Measurements from ENCODE around the gene CNNM3. TPM values are rescaled to one million over a fixed set of nuclear protein-coding genes. Genes with fewer than 3 reads are reported as not detected.
A peak's percentile ranks its signal among the peaks of the same experiment; 100 is the strongest.

CNNM3 gene
- 10 to 100 TPM; 10.3 to 42.4 (median 23.6) TPM for total RNA-seq
- polyA plus RNA-seq = 10 to 100 TPM in 2 of 3 donors, 1 to 10 TPM in 1; 6.7 to 11.9 (median 10.5) TPM
- long read RNA-seq, donor 1, partial matches to known transcripts = 0 of 2 reads
- long read RNA-seq, donor 1, other reads (novel, unspliced or antisense) = 0 of 2 reads
- long read RNA-seq, donor 2, transcript CNNM3-201 (8 exons, 3,447 nt) = major isoform, 5 of 42 reads
- long read RNA-seq, donor 2, partial matches to known transcripts = 37 of 42 reads
- long read RNA-seq, donor 2, other reads (novel, unspliced or antisense) = 0 of 42 reads
- long read RNA-seq, donor 3, partial matches to known transcripts = 0 of 1 reads
- long read RNA-seq, donor 3, other reads (novel, unspliced or antisense) = 0 of 1 reads
- long read RNA-seq, donor 4, partial matches to known transcripts = 2 of 4 reads
- long read RNA-seq, donor 4, other reads (novel, unspliced or antisense) = 2 of 4 reads
- long read RNA-seq, donor 5, transcript CNNM3-201 (8 exons, 3,447 nt) = major isoform, 71 of 86 reads
- long read RNA-seq, donor 5, partial matches to known transcripts = 0 of 86 reads
- long read RNA-seq, donor 5, other reads (novel, unspliced or antisense) = 13 of 86 reads
- long read RNA-seq, donor 6, partial matches to known transcripts = 1 of 6 reads
- long read RNA-seq, donor 6, other reads (novel, unspliced or antisense) = 3 of 6 reads
- long read RNA-seq, donor 7, partial matches to known transcripts = 0 of 3 reads
- long read RNA-seq, donor 7, other reads (novel, unspliced or antisense) = 0 of 3 reads
- long read RNA-seq, donor 8, transcript CNNM3-201 (8 exons, 3,447 nt) = major isoform, 6 of 6 reads
- long read RNA-seq, donor 8, partial matches to known transcripts = 0 of 6 reads
- long read RNA-seq, donor 8, other reads (novel, unspliced or antisense) = 0 of 6 reads
- long read RNA-seq, donor 9 = 0 reads
- long read RNA-seq, donor 10, partial matches to known transcripts = 0 of 1 reads
- long read RNA-seq, donor 10, other reads (novel, unspliced or antisense) = 0 of 1 reads

- intact Hi-C loops (cut with DNase I) = loop anchor here in 1 of 2 donors (10.0 kb wide), 1 partner anchor 49 kb away; no protein-coding TSS in a partner anchor
- peaks cover 22 to 50% of the 10 kb centered on the region in 2 donors for H3K4me1 ChIP-seq (replicated peaks in 1 of 2)
- TF ChIP-seq CTCF (IDR thresholded peaks at IDR 0.05) (peak; percentile 16 to 70 (median 58)), POLR2A (IDR thresholded peaks at IDR 0.05) (peak; percentile 56 to 88)
- H3K36me3 ChIP-seq (replicated peaks in 1 of 2) = no peaks in the 10 kb centered on the region
- 0 to 1% (median 1%) methylated on average over 16 to 103 of the region's 103 CpGs; no CpG with 5 or more reads in 1 of the 4 donors for WGBS, 4 donors
- H3K9me3 ChIP-seq (replicated peaks in 1 of 3) = no peaks in the 10 kb centered on the region
- DNase-seq = peak; percentile 96 to 98 (median 96)
- no peaks in the 10 kb centered on the region for H3K27me3 ChIP-seq
- H3K27ac ChIP-seq = peak within 1 kb of the TSS in 4 of 5 donors; percentile 74 to 98 (median 90)
- peak within 1 kb of the TSS; percentile 27 to 69 (median 58) for H3K4me3 ChIP-seq
These were observed at the start of gene CNNM3 for GRCh38 chr2:96816127-96816835. TSS of gene CNNM3 (plus strand) at chr2:96816268. CDS start at chr2:96816278, 10 bp downstream.

GRCh38 chr2:96767135-96767871 lies 48.8 kb upstream of the CNNM3 start:
- intact Hi-C loops (cut with DNase I) = no loop called here
- H3K27ac ChIP-seq = no peak overlapping the region
- no peaks in the 10 kb centered on the region for H3K36me3 ChIP-seq (replicated peaks in 1 of 2)
- 92 to 93% (median 93%) methylated on average over 7 to 9 of the region's 9 CpGs for WGBS, 4 donors
- H3K4me3 ChIP-seq = no peak overlapping the region
- H3K9me3 ChIP-seq (replicated peaks in 1 of 3) = no peaks in the 10 kb centered on the region
- TF ChIP-seq CTCF (IDR thresholded peaks at IDR 0.05) (no peak), POLR2A (IDR thresholded peaks at IDR 0.05) (no peak)
- H3K4me1 ChIP-seq (replicated peaks in 1 of 2) = peaks cover 3 to 24% of the 10 kb centered on the region in 2 donors
- H3K27me3 ChIP-seq = no peaks in the 10 kb centered on the region
- DNase-seq = no peak

- DNase-seq = no peak
- Histone ChIP-seq H3K9me3 (replicated peaks in 1 of 3) (no peaks in the 10 kb centered on the region), H3K36me3 (replicated peaks in 1 of 2) (no peaks in the 10 kb centered on the region), H3K27me3 (no peaks in the 10 kb centered on the region), H3K27ac (no peak overlapping the region), H3K4me1 (replicated peaks in 1 of 2) (peaks cover 0 to 16% of the 10 kb centered on the region in 2 donors), H3K4me3 (no peak overlapping the region)
- TF ChIP-seq POLR2A (IDR thresholded peaks at IDR 0.05) = no peak
- 84 to 91% (median 85%) methylated on average over 8 of the region's 8 CpGs for WGBS, 4 donors
- intact Hi-C loops (cut with DNase I) = no loop called here
These were observed 47.9 kb upstream of the CNNM3 start for GRCh38 chr2:96768083-96768561.

GRCh38 chr2:96769814-96770213 lies 46.3 kb upstream of the CNNM3 start:
- intact Hi-C loops (cut with DNase I) = no loop called here
- no peaks in the 10 kb centered on the region for H3K27me3 ChIP-seq
- peak in 6 of 7 donors; percentile 22 to 82 (median 40) for DNase-seq
- H3K27ac ChIP-seq = no peak overlapping the region
- no peaks in the 10 kb centered on the region for H3K4me1 ChIP-seq (replicated peaks in 1 of 2)
- TF ChIP-seq CTCF (IDR thresholded peaks at IDR 0.05) (no peak), POLR2A (IDR thresholded peaks at IDR 0.05) (no peak)
- no peaks in the 10 kb centered on the region for H3K36me3 ChIP-seq (replicated peaks in 1 of 2)
- WGBS, 4 donors = 51 to 82% (median 66%) methylated on average over 5 to 7 of the region's 7 CpGs
- H3K4me3 ChIP-seq = no peak overlapping the region
- no peaks in the 10 kb centered on the region for H3K9me3 ChIP-seq (replicated peaks in 1 of 3)

Measured in adrenal gland (tissue), 19 donors.